ENCODE measurements around the gene INMT.

The INMT gene

GRCh38 chr7:30751696-30752273 is at the start of gene INMT:
TSS of gene INMT (plus strand) at chr7:30752135. CDS start at chr7:30752151, 16 bp downstream.
- TF ChIP-seq, protein P1, sequence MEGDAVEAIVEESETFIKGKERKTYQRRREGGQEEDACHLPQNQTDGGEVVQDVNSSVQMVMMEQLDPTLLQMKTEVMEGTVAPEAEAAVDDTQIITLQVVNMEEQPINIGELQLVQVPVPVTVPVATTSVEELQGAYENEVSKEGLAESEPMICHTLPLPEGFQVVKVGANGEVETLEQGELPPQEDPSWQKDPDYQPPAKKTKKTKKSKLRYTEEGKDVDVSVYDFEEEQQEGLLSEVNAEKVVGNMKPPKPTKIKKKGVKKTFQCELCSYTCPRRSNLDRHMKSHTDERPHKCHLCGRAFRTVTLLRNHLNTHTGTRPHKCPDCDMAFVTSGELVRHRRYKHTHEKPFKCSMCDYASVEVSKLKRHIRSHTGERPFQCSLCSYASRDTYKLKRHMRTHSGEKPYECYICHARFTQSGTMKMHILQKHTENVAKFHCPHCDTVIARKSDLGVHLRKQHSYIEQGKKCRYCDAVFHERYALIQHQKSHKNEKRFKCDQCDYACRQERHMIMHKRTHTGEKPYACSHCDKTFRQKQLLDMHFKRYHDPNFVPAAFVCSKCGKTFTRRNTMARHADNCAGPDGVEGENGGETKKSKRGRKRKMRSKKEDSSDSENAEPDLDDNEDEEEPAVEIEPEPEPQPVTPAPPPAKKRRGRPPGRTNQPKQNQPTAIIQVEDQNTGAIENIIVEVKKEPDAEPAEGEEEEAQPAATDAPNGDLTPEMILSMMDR (IDR thresholded peaks at IDR 0.05; ENCODE audit: insufficient read depth, low read depth, low read length, missing control alignments) = no peak
- DNase-seq (ENCODE audit: low read depth) = no peak
- H3K4me3 ChIP-seq (ENCODE audit: low read depth, low read length) = no peak within 1 kb of the TSS

GRCh38 chr7:30702200-30702599 is 49.7 kb upstream of the INMT start:
- DNase-seq (ENCODE audit: low read depth) = no peak

DNA sequence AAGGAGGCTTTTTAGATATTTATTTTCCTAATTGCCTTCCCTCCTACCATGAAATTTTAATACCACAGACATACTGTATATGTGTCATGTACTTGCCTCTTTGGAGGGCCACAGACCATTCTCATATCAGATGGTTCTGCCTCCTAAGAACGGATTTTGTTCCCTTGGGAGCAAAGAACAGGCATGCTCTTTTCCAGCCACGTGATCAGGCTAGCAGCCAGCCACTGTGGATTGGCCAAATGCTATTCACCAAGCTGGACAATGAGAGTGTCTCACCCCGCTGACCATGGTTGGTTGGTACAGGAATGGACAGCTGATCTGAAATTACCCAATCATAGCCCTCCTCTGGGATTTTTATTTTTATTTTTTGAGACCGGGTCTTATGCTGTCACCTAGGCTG is 48.2 kb upstream of the INMT start:
- TF ChIP-seq, protein P1 (IDR thresholded peaks at IDR 0.05; ENCODE audit: insufficient read depth, low read depth, low read length, missing control alignments) = no peak
- no peak overlapping the region for H3K4me3 ChIP-seq (ENCODE audit: low read depth, low read length)
- DNase-seq (ENCODE audit: low read depth) = no peak

More at GRCh38 chr7:30702200-30702599, 49.7 kb upstream of the INMT start:
- no peak overlapping the region for H3K4me3 ChIP-seq (ENCODE audit: low read depth, low read length)
- TF ChIP-seq, protein P1 (IDR thresholded peaks at IDR 0.05; ENCODE audit: insufficient read depth, low read depth, low read length, missing control alignments) = no peak

DNA sequence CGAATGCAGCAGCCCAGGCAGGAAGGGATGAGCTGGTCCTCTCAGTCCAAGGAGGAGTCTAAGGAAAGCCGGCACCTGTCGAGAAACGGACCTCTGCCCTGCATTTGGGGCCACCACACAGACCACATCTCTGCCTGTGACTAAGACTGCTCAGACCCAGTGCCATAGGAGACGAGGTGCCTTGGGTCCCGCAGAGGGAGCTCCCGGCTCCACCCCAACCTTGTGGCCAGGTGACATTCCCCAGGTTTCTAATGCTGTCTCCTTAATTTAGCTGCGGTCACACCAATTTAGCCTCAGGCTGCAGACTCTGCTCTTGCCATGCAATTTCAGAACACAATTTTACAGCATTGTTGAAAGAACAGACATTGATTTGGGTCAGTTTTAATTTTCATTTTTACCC is 46.9 kb upstream of the INMT start:
- TF ChIP-seq, protein P1 (IDR thresholded peaks at IDR 0.05; ENCODE audit: insufficient read depth, low read depth, low read length, missing control alignments) = no peak
- H3K4me3 ChIP-seq (ENCODE audit: low read depth, low read length) = no peak overlapping the region
- no peak for DNase-seq (ENCODE audit: low read depth)

- H3K4me3 ChIP-seq (ENCODE audit: low read depth, low read length) = no peak overlapping the region
- TF ChIP-seq, protein P1 (IDR thresholded peaks at IDR 0.05; ENCODE audit: insufficient read depth, low read depth, low read length, missing control alignments) = no peak
- DNase-seq (ENCODE audit: low read depth) = no peak
Measured at GRCh38 chr7:30705596-30705995, 46.3 kb upstream of the INMT start.

GRCh38 chr7:30706316-30706715 is 45.6 kb upstream of the INMT start:
- H3K4me3 ChIP-seq (ENCODE audit: low read depth, low read length) = no peak overlapping the region
- DNase-seq (ENCODE audit: low read depth) = no peak
- TF ChIP-seq, protein P1 (IDR thresholded peaks at IDR 0.05; ENCODE audit: insufficient read depth, low read depth, low read length, missing control alignments) = no peak

- no peak for DNase-seq (ENCODE audit: low read depth)
- TF ChIP-seq, protein P1 (IDR thresholded peaks at IDR 0.05; ENCODE audit: insufficient read depth, low read depth, low read length, missing control alignments) = no peak
Measured at GRCh38 chr7:30706908-30707307, 45.0 kb upstream of the INMT start.

More at GRCh38 chr7:30706908-30707307, 45.0 kb upstream of the INMT start:
- no peak overlapping the region for H3K4me3 ChIP-seq (ENCODE audit: low read depth, low read length)

All from GM12865 (cell line).